HepG2 (cell line): Measurements from ENCODE around the gene ATG7. TPM values are rescaled to one million over a fixed set of nuclear protein-coding genes. Genes with fewer than 3 reads are reported as not detected.

Experiments
- ATAC-seq: fragments of 200-7000 bp; cut with Tn5 transposase; 3 replicates; pipeline ENCODE4 v1.9.1; 2020; ENCODE audit warnings: mild to moderate bottlenecking, moderate library complexity
- BruUV-seq: library from RNA; stranded (reverse); fragments of 400-500 nt; replicated peaks from 2 replicates; lab custom pipeline; 2021; lab: Mats Ljungman, UMichigan
- CTCF ChIA-PET: fragments of 300-600 bp; formaldehyde crosslinking; extraction: SDS; loops from one replicate; lab custom pipeline; 2021; ENCODE audit warnings: low total read pairs, inconsistent platforms, low intra/inter-chr PET ratio; lab: Yijun Ruan, JAX
- POLR2A ChIA-PET: fragments of 350-600 bp; sonication (Branson Sonifier 250); formaldehyde crosslinking; loops from one replicate; lab custom pipeline; 2020; ENCODE audit warnings: antibody characterized with exemption, inconsistent platforms; lab: Yijun Ruan, JAX
- DNase-seq: peaks from one replicate; pipeline ENCODE4 v3.0.0-alpha.2; 2015; ENCODE audit warnings: low spot score
- FAIRE-seq: peaks from 3 replicates; lab custom pipeline; 2011; peaks lifted over from hg19 to GRCh38; lab: Jason Lieb, UNC
- H2AFZ ChIP-seq: one replicate; pipeline ENCODE4 v1.6.1; 2011; ENCODE audit warnings: low read length, inconsistent platforms
- H3K27ac ChIP-seq: fragments of 300-600 bp; 3 replicates; pipeline ENCODE4 v1.8.0; 2011; ENCODE audit warnings: mixed run types, mild to moderate bottlenecking, mixed read lengths, low read length, inconsistent platforms; ENCODE audit not compliant: insufficient read depth; ENCODE audit errors: extremely low read length
- H3K27me3 ChIP-seq, 2 experiments: fragments of 200-600 bp in 1 of 2; 2 replicates in 1 of 2; 3 replicates in 1 of 2; pipeline versions ENCODE4 v1.6.0 to v1.8.0; 2011; ENCODE audit warnings: low read length in 2 of 2, mild to moderate bottlenecking in 2 of 2, moderate library complexity in 2 of 2, inconsistent platforms in 1 of 2; ENCODE audit not compliant: insufficient read depth in 2 of 2, control insufficient read depth in 1 of 2
- H3K36me3 ChIP-seq, 2 experiments: fragments of 200-600 bp in 1 of 2; replicated peaks in 1 of 2; 2 replicates in 1 of 2; 3 replicates in 1 of 2; pipeline versions ENCODE4 v1.5.1 to v1.8.0; 2011; ENCODE audit warnings: low read length in 2 of 2, inconsistent platforms in 1 of 2; ENCODE audit not compliant: insufficient read depth in 2 of 2, control insufficient read depth in 1 of 2
- H3K4me1 ChIP-seq: 2 replicates; pipeline ENCODE4 v1.5.1; 2012; ENCODE audit warnings: low read length, inconsistent platforms; ENCODE audit not compliant: insufficient read depth
- H3K4me2 ChIP-seq: 2 replicates; pipeline ENCODE4 v1.6.0; 2011; ENCODE audit warnings: low read depth, low read length, inconsistent platforms
- H3K4me3 ChIP-seq, 3 experiments: fragments of 200-600 bp in 1 of 3; sonication (generic), shearing (Covaris generic) in 1 of 3; replicated peaks in 1 of 3; 2 replicates each; pipeline ENCODE4 v1.5.1; 2011 to 2016; ENCODE audit warnings: low read length in 3 of 3, inconsistent platforms in 2 of 3, low read depth in 2 of 3, mild to moderate bottlenecking in 2 of 3, control low read depth in 1 of 3, mixed read lengths in 1 of 3; ENCODE audit not compliant: insufficient read depth in 1 of 3
- H3K79me2 ChIP-seq: one replicate; pipeline ENCODE4 v1.6.1; 2011; ENCODE audit warnings: low read length, inconsistent platforms; ENCODE audit not compliant: insufficient read depth
- H3K9ac ChIP-seq: 2 replicates; pipeline ENCODE4 v1.6.0; 2011; ENCODE audit warnings: mild to moderate bottlenecking, low read depth, low read length, inconsistent platforms; ENCODE audit not compliant: insufficient read depth
- H3K9me3 ChIP-seq: 2 replicates; pipeline ENCODE4 v1.5.1; 2012; ENCODE audit warnings: mild to moderate bottlenecking, low read length
- H4K20me1 ChIP-seq: 2 replicates; pipeline ENCODE4 v1.6.0; 2011; ENCODE audit warnings: inconsistent platforms, mild to moderate bottlenecking, low read length, moderate library complexity; ENCODE audit not compliant: insufficient read depth
- CHCHD3 ChIP-seq: sonication (generic); formaldehyde crosslinking; IDR thresholded peaks from 2 replicates; pipeline ENCODE4 v1.8.0; 2022; ENCODE audit warnings: mild to moderate bottlenecking, missing genetic modification reagents, moderate library complexity
- FIP1L1 ChIP-seq: fragments of 200-400 bp; formaldehyde crosslinking; IDR thresholded peaks from 2 replicates; pipeline ENCODE4 v1.6.1; 2018; ENCODE audit warnings: low read depth, mild to moderate bottlenecking, low read length, moderate library complexity, borderline replicate concordance; ENCODE audit not compliant: insufficient read depth
- FOXJ3 ChIP-seq: sonication (generic); formaldehyde crosslinking; IDR thresholded peaks from 2 replicates; pipeline ENCODE4 v1.4.0; 2020; ENCODE audit warnings: missing genetic modification reagents, mild to moderate bottlenecking, borderline replicate concordance
- ISL2 ChIP-seq: sonication (generic); formaldehyde crosslinking; IDR thresholded peaks from 2 replicates; pipeline ENCODE4 v1.5.0; 2020; ENCODE audit warnings: missing genetic modification reagents
- ZNF546 ChIP-seq: sonication (generic); formaldehyde crosslinking; conservative IDR thresholded peaks from 2 replicates; pipeline ENCODE4 v1.8.1; 2023; ENCODE audit warnings: mild to moderate bottlenecking, missing genetic modification reagents
- ZNF558 ChIP-seq: sonication (generic); formaldehyde crosslinking; IDR thresholded peaks from 2 replicates; pipeline ENCODE4 v1.9.0; 2022; ENCODE audit warnings: mild to moderate bottlenecking, missing genetic modification reagents, borderline replicate concordance
- ZNF609 ChIP-seq: sonication (generic); formaldehyde crosslinking; IDR thresholded peaks from 2 replicates; pipeline ENCODE4 v1.4.0; 2020; ENCODE audit warnings: mild to moderate bottlenecking, missing genetic modification reagents, borderline replicate concordance
- ZNF775 ChIP-seq: sonication (generic); formaldehyde crosslinking; IDR thresholded peaks from 2 replicates; pipeline ENCODE4 v1.4.0; 2020; ENCODE audit warnings: missing genetic modification reagents, mild to moderate bottlenecking, moderate library complexity, borderline replicate concordance
- WGBS: methylation state at CpG from one replicate; pipeline ENCODE4 v1.1.6; 2017; ENCODE audit warnings: low lambda C conversion rate; 5-methylcytosine and 5-hydroxymethylcytosine counted together
- in situ Hi-C: cut with HindIII; loops from 2 replicates; pipeline ENCODE4 v1.10.0; 2017; ENCODE audit warnings: low pct_unique_long_range_greater_than_20kb; ENCODE audit not compliant: extremely low pct_ligation_motif_present
- intact Hi-C: fragments of 100-400 bp; cut with micrococcal nuclease; formaldehyde crosslinking; loops from one replicate; pipeline ENCODE4 v1.10.0; 2022; ENCODE audit not compliant: unreplicated experiment
- polyA plus RNA-seq, 8 experiments: library from polyadenylated mRNA; depleted of rRNA in 3 of 8; stranded (reverse) in 7 of 8; unstranded in 1 of 8; fragments of >200 nt; fragmentation: Illumina TruSeq in 4 of 8; extraction: Trizol in 4 of 8; gene quantifications; 2 replicates each; pipeline versions ENCODE4 v1.2.1 to v1.2.3, GENCODE V29; 2011 to 2016; ENCODE audit warnings: low read depth in 4 of 8, missing spikeins in 1 of 8, mixed read lengths in 1 of 8; ENCODE audit not compliant: insufficient read depth in 1 of 8
- total RNA-seq, 5 experiments: library from RNA; depleted of rRNA; stranded (reverse); fragments of >200 nt; fragmentation: Illumina TruSeq; extraction: Trizol; gene quantifications; 2 replicates each; pipeline ENCODE4 v1.2.3, GENCODE V29; 2016; ENCODE audit warnings: low read depth in 1 of 5

The ATG7 gene
- total and polyA plus RNA-seq, 2 of the 13 experiments (the other 11 are each of a cell fraction or from before 2014, with no cell fraction given): 7.8 to 22.1 TPM

- in situ Hi-C loops: loop anchor here (10.0 kb wide), 1 partner anchor 424 kb away; no protein-coding TSS in a partner anchor
Measured at GRCh38 chr3:11230832-11231231, 41.4 kb upstream of the ATG7 start.

More at GRCh38 chr3:11230832-11231231, 41.4 kb upstream of the ATG7 start:
- intact Hi-C loops: no loop called here
- H3K4me3 ChIP-seq: no peak overlapping the region
- WGBS: 32% methylated on average over 3 of the region's 3 CpGs
- H3K9ac ChIP-seq: no peak overlapping the region
- no peaks in the 10 kb centered on the region for H3K9me3 ChIP-seq
- ATAC-seq: no peak
- H4K20me1 ChIP-seq: no peaks in the 10 kb centered on the region
- H2AFZ ChIP-seq: no peak overlapping the region
- CTCF ChIA-PET: no interaction called here
- no peak for DNase-seq
- no peak overlapping the region for H3K27ac ChIP-seq
- no TSS peak for BruUV-seq
- H3K36me3 ChIP-seq: no peaks in the 10 kb centered on the region
- peaks cover 3 to 4% of the 10 kb centered on the region in 2 experiments; a peak in 3 of 5 replicates for H3K27me3 ChIP-seq
- FAIRE-seq: no peak
- H3K4me1 ChIP-seq: no peaks in the 10 kb centered on the region
- TF ChIP-seq ISL2 (CRISPR knock-in tag) (no peak), FOXJ3 (no peak), ZNF558 (CRISPR knock-in tag) (no peak), ZNF775 (no peak), ZNF546 (CRISPR knock-in tag) (no peak), CHCHD3 (no peak), FIP1L1 (no peak), ZNF609 (CRISPR knock-in tag) (no peak)
- H3K79me2 ChIP-seq: no peaks in the 10 kb centered on the region
- POLR2A ChIA-PET: no interaction called here
- H3K4me2 ChIP-seq: no peak overlapping the region
